ENCODE measurements around the gene NSUN2. TPM values are rescaled to one million over a fixed set of nuclear protein-coding genes. Genes with fewer than 3 reads are reported as not detected.

The NSUN2 gene
- total RNA-seq, 1 experiment from 2014 or later = 54.2 TPM

GRCh38 chr5:6553972-6554371 lies 78.9 kb downstream of the NSUN2 start:
- Histone ChIP-seq H3K4me3 (no peak overlapping the region), H3K27ac (no peak overlapping the region), H3K4me1 (no peaks in the 10 kb centered on the region), H3K9me3 (replicated peaks) (no peaks in the 10 kb centered on the region), H3K27me3 (no peaks in the 10 kb centered on the region), H3K36me3 (no peaks in the 10 kb centered on the region)
- no peak for DNase-seq

GRCh38 chr5:6552612-6553011 lies 80.2 kb downstream of the NSUN2 start:
- Histone ChIP-seq H3K4me3 (no peak overlapping the region), H3K9me3 (replicated peaks) (no peaks in the 10 kb centered on the region), H3K4me1 (no peaks in the 10 kb centered on the region), H3K36me3 (no peaks in the 10 kb centered on the region), H3K27me3 (no peaks in the 10 kb centered on the region), H3K27ac (no peak overlapping the region)
- no peak for DNase-seq

GRCh38 chr5:6551955-6552313 lies 80.9 kb downstream of the NSUN2 start:
- Histone ChIP-seq H3K9me3 (replicated peaks) (no peaks in the 10 kb centered on the region), H3K4me1 (no peaks in the 10 kb centered on the region), H3K4me3 (no peak overlapping the region), H3K27me3 (no peaks in the 10 kb centered on the region), H3K36me3 (no peaks in the 10 kb centered on the region), H3K27ac (no peak overlapping the region)
- DNase-seq = no peak

- Histone ChIP-seq H3K4me3 (no peak overlapping the region), H3K9me3 (replicated peaks) (no peaks in the 10 kb centered on the region), H3K27ac (no peak overlapping the region), H3K36me3 (no peaks in the 10 kb centered on the region), H3K27me3 (no peaks in the 10 kb centered on the region), H3K4me1 (no peaks in the 10 kb centered on the region)
- peak; percentile 20 to 33 for DNase-seq
These were observed 81.4 kb downstream of the NSUN2 start for GRCh38 chr5:6551287-6551954.

- Histone ChIP-seq H3K9me3 (replicated peaks) (no peaks in the 10 kb centered on the region), H3K36me3 (no peaks in the 10 kb centered on the region), H3K4me3 (no peak overlapping the region), H3K27me3 (no peaks in the 10 kb centered on the region), H3K27ac (no peak overlapping the region), H3K4me1 (no peaks in the 10 kb centered on the region)
- DNase-seq = no peak
These were observed 82.2 kb downstream of the NSUN2 start for GRCh38 chr5:6550628-6551027.

Other genes starting within 250 kb of the NSUN2 start
- 0.02 TPM in 1 of 2 replicates, not detected in the other for gene UBE2QL1, start 184.2 kb downstream of the NSUN2 start, total RNA-seq (2014; rRNA removed; shearing (Covaris generic))
- gene SRD5A1, start 396 bp upstream of the NSUN2 start, total RNA-seq (2014; rRNA removed; shearing (Covaris generic)) = 9.7 and 11.2 TPM in 2 replicates
- 21.5 and 21.6 TPM in 2 replicates for gene TENT4A, start 80.4 kb upstream of the NSUN2 start, total RNA-seq (2014; rRNA removed; shearing (Covaris generic))

All from SJCRH30 (cell line).